H1 (cell line): Measurements from ENCODE around the gene TPD52L2. TPM values are rescaled to one million over a fixed set of nuclear protein-coding genes. Genes with fewer than 3 reads are reported as not detected.
A peak's percentile ranks its signal among the peaks of the same experiment; 100 is the strongest.

Experiments used
- CTCF ChIA-PET: fragments of 300-600 bp; sonication (Branson Sonifier 250); formaldehyde crosslinking; loops from one replicate; lab custom pipeline; 2021; ENCODE audit not compliant: partially characterized antibody; lab: Charles Lee
- POLR2A ChIA-PET: fragments of 300-600 bp; sonication (Branson Sonifier 250); formaldehyde crosslinking; loops from one replicate; lab custom pipeline; 2021; ENCODE audit warnings: inconsistent platforms; ENCODE audit not compliant: partially characterized antibody; lab: Charles Lee
- DNase-seq, 2 experiments: peaks; one replicate each; pipeline versions ENCODE4 v3.0.0 to v3.0.0-alpha.2; 2010 to 2022; ENCODE audit warnings: low spot score in 2 of 2, low read depth in 1 of 2, mixed read lengths in 1 of 2
- FAIRE-seq: peaks from 2 replicates; lab custom pipeline; 2011; peaks lifted over from hg19 to GRCh38; lab: Jason Lieb, UNC
- H2AFZ ChIP-seq: 2 replicates; pipeline ENCODE4 v1.8.1; 2012; ENCODE audit warnings: low read length, inconsistent platforms
- H2AK5ac ChIP-seq: 2 replicates; pipeline ENCODE4 v1.6.1; 2013; ENCODE audit warnings: low read depth, low read length
- H2BK120ac ChIP-seq: replicated peaks from 2 replicates; pipeline ENCODE3; 2013; ENCODE audit warnings: low read depth, low read length, inconsistent platforms
- H2BK12ac ChIP-seq: 2 replicates; pipeline ENCODE4 v1.6.1; 2013; ENCODE audit warnings: low read depth, low read length
- H2BK15ac ChIP-seq: 2 replicates; pipeline ENCODE4 v1.6.1; 2013; ENCODE audit warnings: low read length
- H2BK20ac ChIP-seq: 2 replicates; pipeline ENCODE4 v1.6.1; 2013; ENCODE audit warnings: low read length
- H2BK5ac ChIP-seq: 2 replicates; pipeline ENCODE4 v1.6.1; 2013; ENCODE audit warnings: low read depth, low read length
- H3K14ac ChIP-seq: 2 replicates; pipeline ENCODE4 v1.6.1; 2013; ENCODE audit warnings: inconsistent platforms; ENCODE audit not compliant: insufficient read length
- H3K18ac ChIP-seq: 2 replicates; pipeline ENCODE4 v1.6.1; 2013; ENCODE audit warnings: low read length; ENCODE audit errors: extremely low read depth
- H3K23ac ChIP-seq: 2 replicates; pipeline ENCODE4 v1.6.1; 2013; ENCODE audit warnings: inconsistent platforms; ENCODE audit not compliant: insufficient read length
- H3K23me2 ChIP-seq: 2 replicates; pipeline ENCODE4 v1.6.1; 2013; ENCODE audit warnings: low read depth, low read length
- H3K27ac ChIP-seq: 2 replicates; pipeline ENCODE4 v1.6.1; 2011; ENCODE audit warnings: low read depth, low read length, inconsistent platforms
- H3K27me3 ChIP-seq, 4 experiments: replicated peaks in 1 of 4; 1 replicate in 1 of 4; 2 replicates in 3 of 4; pipeline versions ENCODE4 v1.6.1 to v1.8.1; 2011 to 2013; ENCODE audit warnings: low read length in 3 of 4, mild to moderate bottlenecking in 3 of 4, inconsistent platforms in 2 of 4, mixed read lengths in 2 of 4, moderate library complexity in 1 of 4; ENCODE audit not compliant: control insufficient read depth in 3 of 4, insufficient read depth in 3 of 4; ENCODE audit errors: extremely low read depth in 1 of 4
- H3K36me3 ChIP-seq, 4 experiments: 2 replicates each; pipeline versions ENCODE4 v1.6.1 to v1.8.1; 2011 to 2013; ENCODE audit warnings: mild to moderate bottlenecking in 4 of 4, low read length in 3 of 4, moderate library complexity in 2 of 4, control low read depth in 1 of 4, inconsistent platforms in 1 of 4; ENCODE audit not compliant: insufficient read depth in 4 of 4, control insufficient read depth in 2 of 4
- H3K4ac ChIP-seq: replicated peaks from 2 replicates; pipeline ENCODE3; 2013; ENCODE audit warnings: low read length, low read depth, mixed read lengths, inconsistent platforms; ENCODE audit not compliant: insufficient read length
- H3K4me1 ChIP-seq, 4 experiments: replicated peaks in 1 of 4; 1 replicate in 1 of 4; 2 replicates in 3 of 4; pipeline versions ENCODE4 v1.6.1 to v1.8.1; 2011 to 2013; ENCODE audit warnings: low read length in 3 of 4, inconsistent platforms in 2 of 4, mixed read lengths in 1 of 4; ENCODE audit not compliant: insufficient read depth in 4 of 4, control insufficient read depth in 3 of 4
- H3K4me2 ChIP-seq, 2 experiments: 2 replicates each; pipeline versions ENCODE4 v1.6.1 to v1.8.1; 2011 to 2013; ENCODE audit warnings: low read depth in 2 of 2, low read length in 2 of 2, control low read depth in 1 of 2, inconsistent platforms in 1 of 2, mild to moderate bottlenecking in 1 of 2; ENCODE audit not compliant: insufficient read depth in 1 of 2
- H3K4me3 ChIP-seq, 4 experiments: fragments of 200-600, 300-600 bp in 1 of 4; sonication (generic), shearing (Covaris generic), sonication (Bioruptor Twin) in 1 of 4; 2 replicates each; pipeline versions ENCODE4 v1.5.1 to v1.8.1; 2011 to 2016; ENCODE audit warnings: low read length in 4 of 4, low read depth in 3 of 4, control low read depth in 2 of 4, inconsistent platforms in 2 of 4, mild to moderate bottlenecking in 2 of 4, mixed read lengths in 1 of 4, moderate library complexity in 1 of 4; ENCODE audit not compliant: insufficient read depth in 2 of 4; ENCODE audit errors: extremely low read depth in 1 of 4
- H3K56ac ChIP-seq: replicated peaks from 2 replicates; pipeline ENCODE3; 2013; ENCODE audit warnings: low read depth, mild to moderate bottlenecking, mixed read lengths, low read length, inconsistent platforms; ENCODE audit not compliant: insufficient read length
- H3K79me1 ChIP-seq: 2 replicates; pipeline ENCODE4 v1.6.1; 2013; ENCODE audit warnings: low read depth, low read length, control low read depth
- H3K79me2 ChIP-seq, 2 experiments: 2 replicates each; pipeline versions ENCODE4 v1.6.1 to v1.8.1; 2012 to 2013; ENCODE audit warnings: low read length in 2 of 2, mild to moderate bottlenecking in 2 of 2, inconsistent platforms in 1 of 2; ENCODE audit not compliant: insufficient read depth in 2 of 2, control insufficient read depth in 1 of 2
- H3K9ac ChIP-seq, 4 experiments: replicated peaks in 1 of 4; 1 replicate in 1 of 4; 2 replicates in 3 of 4; pipeline versions ENCODE4 v1.6.1 to v1.8.1; 2011 to 2013; ENCODE audit warnings: low read depth in 3 of 4, low read length in 3 of 4, control low read depth in 2 of 4, mild to moderate bottlenecking in 2 of 4, moderate library complexity in 2 of 4, inconsistent platforms in 1 of 4; ENCODE audit errors: extremely low read depth in 1 of 4
- H3K9me3 ChIP-seq, 2 experiments: 2 replicates each; pipeline versions ENCODE4 v1.6.1 to v1.8.1; 2012 to 2013; ENCODE audit warnings: mild to moderate bottlenecking in 2 of 2, moderate library complexity in 2 of 2, control low read depth in 1 of 2, inconsistent platforms in 1 of 2, low read depth in 1 of 2, low read length in 1 of 2, mixed read lengths in 1 of 2; ENCODE audit not compliant: insufficient read depth in 2 of 2
- H4K20me1 ChIP-seq, 2 experiments: replicated peaks in 1 of 2; 2 replicates each; pipeline versions ENCODE3 to v1.8.1; 2011 to 2013; ENCODE audit warnings: inconsistent platforms in 2 of 2, low read length in 2 of 2, mild to moderate bottlenecking in 1 of 2; ENCODE audit not compliant: insufficient read depth in 2 of 2, control insufficient read depth in 1 of 2
- H4K5ac ChIP-seq: 2 replicates; pipeline ENCODE4 v1.6.1; 2013; ENCODE audit warnings: low read length, low read depth, mixed read lengths, inconsistent platforms; ENCODE audit not compliant: insufficient read length
- H4K8ac ChIP-seq: 2 replicates; pipeline ENCODE4 v1.8.0; 2013; ENCODE audit warnings: mild to moderate bottlenecking, moderate library complexity, low read length, inconsistent platforms; ENCODE audit not compliant: insufficient read depth; ENCODE audit errors: extremely low read depth
- H4K91ac ChIP-seq: replicated peaks from 2 replicates; pipeline ENCODE3; 2013; ENCODE audit warnings: low read length, mixed read lengths, inconsistent platforms; ENCODE audit not compliant: insufficient read length
- GABPA ChIP-seq: IDR thresholded peaks from 2 replicates; pipeline ENCODE4 v1.6.1; 2011; ENCODE audit warnings: mild to moderate bottlenecking, low read length, moderate library complexity, borderline replicate concordance; ENCODE audit not compliant: insufficient read depth
- HDAC2 ChIP-seq, 2 experiments: fragments of 300-600 bp in 1 of 2; sonication (generic) in 1 of 2; IDR thresholded peaks; 2 replicates each; pipeline ENCODE4 v1.6.1; 2011 to 2012; ENCODE audit warnings: low read depth in 2 of 2, low read length in 2 of 2, mild to moderate bottlenecking in 2 of 2, moderate library complexity in 2 of 2, borderline replicate concordance in 1 of 2, inconsistent platforms in 1 of 2
- SAP30 ChIP-seq: fragments of 300-600 bp; sonication (generic); IDR thresholded peaks from 2 replicates; pipeline ENCODE4 v1.7.1; 2012; ENCODE audit warnings: low read length, moderate library complexity, mild to moderate bottlenecking, inconsistent platforms; ENCODE audit not compliant: insufficient read depth, insufficient replicate concordance
- WGBS, 2 experiments: shearing (Covaris generic) in 1 of 2; methylation state at CpG; one replicate each; pipeline versions ENCODE4 v1.1.6 to v1.1.7; 2013 to 2015; ENCODE audit warnings: low lambda C conversion rate in 2 of 2, mixed read lengths in 2 of 2, inconsistent platforms in 1 of 2, low coverage in 1 of 2, missing lambda C conversion rate in 1 of 2; ENCODE audit not compliant: insufficient replicate concordance in 2 of 2, insufficient coverage in 1 of 2, insufficient read length in 1 of 2; ENCODE audit errors: extremely low coverage in 1 of 2, missing lambda C conversion rate in 1 of 2; 5-methylcytosine and 5-hydroxymethylcytosine counted together
- polyA plus RNA-seq, 7 experiments: library from polyadenylated mRNA; depleted of rRNA in 3 of 7; stranded (reverse) in 5 of 7; unstranded in 2 of 7; fragments of >200 nt in 5 of 7; fragments of 200-250 nt in 2 of 7; gene quantifications; 1 replicate in 5 of 7; 2 replicates in 1 of 7; 4 replicates in 1 of 7; pipeline versions ENCODE4 v1.2.1 to v1.2.3, GENCODE V29; 2011 to 2013; ENCODE audit warnings: missing spikeins in 2 of 7, mixed read lengths in 2 of 7
- total RNA-seq: library from RNA; stranded (reverse); fragmentation: NEBNext Ultra II Directional; extraction: Animal tissue kit (Norgen Biotek cat#: 25700); gene quantifications from 2 replicates; pipeline ENCODE4 v1.2.1, GENCODE V29; 2021

TPD52L2 gene
- total and polyA plus RNA-seq, 2 of the 8 experiments (the other 6 are each of a cell fraction or from before 2014, with no cell fraction given), result 77.1 to 80.2 TPM

DNA sequence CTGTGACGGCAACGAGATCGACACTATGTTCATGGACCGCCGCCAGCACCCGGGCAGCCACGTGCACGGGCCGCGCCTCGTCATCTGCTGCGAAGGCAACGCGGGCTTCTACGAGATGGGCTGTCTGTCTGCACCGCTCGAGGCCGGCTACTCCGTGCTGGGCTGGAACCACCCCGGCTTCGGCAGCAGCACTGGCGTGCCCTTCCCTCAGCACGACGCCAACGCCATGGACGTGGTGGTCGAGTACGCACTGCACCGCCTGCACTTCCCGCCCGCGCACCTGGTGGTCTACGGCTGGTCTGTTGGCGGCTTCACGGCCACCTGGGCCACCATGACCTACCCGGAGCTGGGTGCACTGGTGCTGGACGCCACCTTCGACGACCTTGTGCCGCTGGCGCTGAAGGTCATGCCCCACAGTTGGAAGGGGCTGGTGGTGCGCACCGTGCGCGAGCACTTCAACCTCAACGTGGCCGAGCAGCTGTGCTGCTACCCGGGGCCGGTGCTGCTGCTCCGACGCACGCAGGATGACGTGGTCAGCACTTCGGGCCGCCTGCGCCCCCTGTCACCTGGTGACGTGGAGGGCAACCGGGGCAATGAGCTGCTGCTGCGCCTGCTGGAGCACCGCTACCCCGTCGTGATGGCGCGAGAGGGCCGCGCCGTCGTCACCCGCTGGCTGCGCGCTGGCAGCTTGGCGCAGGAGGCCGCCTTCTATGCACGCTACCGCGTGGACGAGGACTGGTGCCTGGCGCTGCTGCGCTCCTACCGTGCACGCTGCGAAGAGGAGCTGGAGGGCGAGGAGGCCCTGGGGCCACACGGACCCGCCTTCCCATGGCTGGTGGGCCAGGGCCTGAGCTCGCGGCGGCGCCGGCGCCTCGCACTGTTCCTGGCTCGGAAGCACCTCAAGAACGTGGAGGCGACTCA, 2.8 kb upstream of the TPD52L2 start:
- H2BK15ac ChIP-seq, result no peak overlapping the region
- peaks cover 6% of the 10 kb centered on the region; the same call in 1 of the 2 replicates for H3K23me2 ChIP-seq
- H3K4ac ChIP-seq, result no peak overlapping the region
- H3K9ac ChIP-seq, result no peak overlapping the region
- no peak overlapping the region for H2BK12ac ChIP-seq
- CTCF ChIA-PET, result interaction anchor here (0.6 to 5.8 kb wide), 11 partner anchors 15 to 152 kb away, joined by 3 to 59 read pairs (median 3); no protein-coding TSS in a partner anchor
- TF ChIP-seq HDAC2 (IDR thresholded peaks at IDR 0.05; ENCODE audit: borderline replicate concordance in 1 of 2, low read depth in 2 of 2, low read length in 2 of 2) (no peak), SAP30 (no peak), GABPA (0 out of 2 replicates have a peak, but pooled peaks have one; percentile 17)
- no peaks in the 10 kb centered on the region for H3K9me3 ChIP-seq
- H4K20me1 ChIP-seq, result peaks cover 0 to 4% of the 10 kb centered on the region in 2 experiments
- peak overlapping the region; percentile 15; the same call in 1 of the 2 replicates for H4K8ac ChIP-seq
- H3K18ac ChIP-seq, result no peak overlapping the region
- H2AFZ ChIP-seq, result no peak overlapping the region
- H3K79me2 ChIP-seq, result peaks cover 0 to 25% of the 10 kb centered on the region in 2 experiments; a peak in 2 of 4 replicates
- POLR2A ChIA-PET, result interaction anchor here (0.6 to 5.9 kb wide), 4 partner anchors 10 to 38 kb away, joined by 3 to 52 read pairs (median 3); no protein-coding TSS in a partner anchor
- no peak overlapping the region for H3K14ac ChIP-seq
- no peak overlapping the region for H3K23ac ChIP-seq
- no peak overlapping the region for H3K27ac ChIP-seq
- H3K27me3 ChIP-seq, result no peaks in the 10 kb centered on the region
- H2BK5ac ChIP-seq, result no peak overlapping the region
- no peak overlapping the region for H2AK5ac ChIP-seq
- 93% methylated on average over 86 of the region's 95 CpGs; no CpG with 5 or more reads in 1 of the 2 experiments for WGBS, 2 experiments
- H2BK20ac ChIP-seq, result no peak overlapping the region
- no peak overlapping the region for H3K4me2 ChIP-seq
- FAIRE-seq (no peak), DNase-seq (no peak)
- H4K5ac ChIP-seq, result no peak overlapping the region
- peaks cover 6% of the 10 kb centered on the region; the same call in 1 of the 2 replicates for H3K79me1 ChIP-seq
- H3K56ac ChIP-seq, result no peak overlapping the region
- no peak overlapping the region for H2BK120ac ChIP-seq
- H4K91ac ChIP-seq, result peak overlapping the region; percentile 19
- H3K4me1 ChIP-seq, result peaks cover 7 to 27% (median 25%) of the 10 kb centered on the region in 4 experiments
- H3K4me3 ChIP-seq, result no peak overlapping the region
- H3K36me3 ChIP-seq, result peaks cover 0 to 17% (median 0%) of the 10 kb centered on the region in 4 experiments; a peak in 1 of 8 replicates
